ENCODE measurements around the gene CASZ1.

DNA sequence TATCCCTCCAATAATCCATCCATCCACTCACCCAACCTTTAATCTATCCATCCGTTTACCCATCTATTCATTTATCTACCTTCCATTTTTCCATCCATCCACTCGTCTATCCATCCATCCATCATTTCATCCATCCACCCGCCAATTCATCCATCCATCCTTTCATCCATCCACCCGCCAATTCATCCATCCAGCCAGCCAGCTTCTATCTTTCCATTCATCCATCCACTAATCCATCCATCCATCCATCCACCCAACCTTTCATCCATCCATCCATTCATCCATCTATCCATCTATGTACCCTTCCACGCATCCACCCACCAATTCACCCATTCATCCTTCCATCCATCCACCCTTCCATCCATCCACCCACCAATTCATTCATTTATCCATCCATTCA lies 10.5 kb upstream of the CASZ1 start:
- TF ChIP-seq, protein P1, sequence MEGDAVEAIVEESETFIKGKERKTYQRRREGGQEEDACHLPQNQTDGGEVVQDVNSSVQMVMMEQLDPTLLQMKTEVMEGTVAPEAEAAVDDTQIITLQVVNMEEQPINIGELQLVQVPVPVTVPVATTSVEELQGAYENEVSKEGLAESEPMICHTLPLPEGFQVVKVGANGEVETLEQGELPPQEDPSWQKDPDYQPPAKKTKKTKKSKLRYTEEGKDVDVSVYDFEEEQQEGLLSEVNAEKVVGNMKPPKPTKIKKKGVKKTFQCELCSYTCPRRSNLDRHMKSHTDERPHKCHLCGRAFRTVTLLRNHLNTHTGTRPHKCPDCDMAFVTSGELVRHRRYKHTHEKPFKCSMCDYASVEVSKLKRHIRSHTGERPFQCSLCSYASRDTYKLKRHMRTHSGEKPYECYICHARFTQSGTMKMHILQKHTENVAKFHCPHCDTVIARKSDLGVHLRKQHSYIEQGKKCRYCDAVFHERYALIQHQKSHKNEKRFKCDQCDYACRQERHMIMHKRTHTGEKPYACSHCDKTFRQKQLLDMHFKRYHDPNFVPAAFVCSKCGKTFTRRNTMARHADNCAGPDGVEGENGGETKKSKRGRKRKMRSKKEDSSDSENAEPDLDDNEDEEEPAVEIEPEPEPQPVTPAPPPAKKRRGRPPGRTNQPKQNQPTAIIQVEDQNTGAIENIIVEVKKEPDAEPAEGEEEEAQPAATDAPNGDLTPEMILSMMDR (IDR thresholded peaks at IDR 0.05; ENCODE audit: borderline replicate concordance, extremely low read depth, low read length, poor library complexity, severe bottlenecking): no peak
- no peak for TF ChIP-seq EZH2 (IDR thresholded peaks at IDR 0.05; ENCODE audit: borderline replicate concordance, low read depth, low read length, severe bottlenecking)

Measured in DND-41 (cell line).